Right lobe of liver (tissue), 4 donors: Measurements from ENCODE around the gene BTBD6.

Experiments used
- CTCF ChIP-seq, 4 donors: fragments of 200-600 bp in 3 of 4; fragments of 450-650 bp in 1 of 4; IDR thresholded peaks; one replicate each; pipeline versions ENCODE4 v1.5.1 to v1.8.0; 2016 to 2022; ENCODE audit warnings: antibody characterized with exemption in 4 of 4, mild to moderate bottlenecking in 2 of 4
- POLR2A ChIP-seq: fragments of 450-650 bp; IDR thresholded peaks from one replicate; pipeline ENCODE4 v1.6.1; 2017; ENCODE audit warnings: antibody characterized with exemption, mild to moderate bottlenecking
- donor health status: DM: no; HTN: no; CAD: no.
- donor health status: DM: no; HTN: no; CAD: no.
- donor health status: DM: no; HTN: yes; CAD: no.

- TF ChIP-seq CTCF (IDR thresholded peaks at IDR 0.05) (no peak), POLR2A (no peak)
Measured at GRCh38 chr14:105205673-105206208, 42.6 kb upstream of the BTBD6 start.
